SK-N-SH treated with all-trans-retinoic acid at 6 μM for 48 hours (cell line): Measurements from ENCODE around the gene CDC42BPG.

Experiments
- ATAC-seq: fragments of 200-7000 bp; cut with Tn5 transposase; 3 replicates; pipeline ENCODE4 v1.9.1; 2020; ENCODE audit warnings: mild to moderate bottlenecking, moderate library complexity
- ARNTL ChIP-seq: fragments of 450-650 bp; formaldehyde crosslinking; IDR thresholded peaks from 2 replicates; pipeline ENCODE4 v1.5.0; 2020; ENCODE audit warnings: low read depth, mild to moderate bottlenecking, moderate library complexity, borderline replicate concordance
- BACH2 ChIP-seq: fragments of 250-450 bp; sonication (Bioruptor Pico); IDR thresholded peaks from 2 replicates; pipeline ENCODE4 v1.9.0; 2021; ENCODE audit warnings: mild to moderate bottlenecking, borderline replicate concordance
- CREB5 ChIP-seq: fragments of 250-450 bp; sonication (Bioruptor Pico); IDR thresholded peaks from 2 replicates; pipeline ENCODE4 v1.5.1; 2020; ENCODE audit warnings: low read depth, mild to moderate bottlenecking, moderate library complexity
- CSDC2 ChIP-seq: fragments of 250-450 bp; sonication (Bioruptor Pico); IDR thresholded peaks from 2 replicates; pipeline ENCODE4 v1.5.0; 2020; ENCODE audit warnings: mild to moderate bottlenecking, moderate library complexity
- CSRNP3 ChIP-seq: fragments of 250-450 bp; sonication (Bioruptor Pico); IDR thresholded peaks from 2 replicates; pipeline ENCODE4 v1.5.1; 2021; ENCODE audit warnings: mild to moderate bottlenecking, moderate library complexity
- GLIS3 ChIP-seq: fragments of 250-450 bp; sonication (Bioruptor Pico); IDR thresholded peaks from 2 replicates; pipeline ENCODE4 v1.5.0; 2020; ENCODE audit warnings: mild to moderate bottlenecking, moderate library complexity
- ISL1 ChIP-seq: fragments of 250-450 bp; sonication (Bioruptor Pico); IDR thresholded peaks from 2 replicates; pipeline ENCODE4 v2.1.2; 2022; ENCODE audit warnings: mild to moderate bottlenecking, moderate library complexity
- OSR1 ChIP-seq: fragments of 250-450 bp; sonication (Bioruptor Pico); IDR thresholded peaks from 2 replicates; pipeline ENCODE4 v1.8.0; 2022; ENCODE audit warnings: moderate library complexity, mild to moderate bottlenecking, inconsistent platforms
- PATZ1 ChIP-seq: fragments of 250-450 bp; sonication (Bioruptor Pico); IDR thresholded peaks from 2 replicates; pipeline ENCODE4 v1.8.0; 2020; ENCODE audit warnings: mild to moderate bottlenecking, moderate library complexity, borderline replicate concordance
- POU6F1 ChIP-seq: fragments of 250-450 bp; sonication (Bioruptor Pico); IDR thresholded peaks from 2 replicates; pipeline ENCODE4 v1.8.0; 2021; ENCODE audit warnings: low read depth, mild to moderate bottlenecking, moderate library complexity, borderline replicate concordance
- PPARA ChIP-seq: fragments of 250-450 bp; sonication (Bioruptor Pico); IDR thresholded peaks from 2 replicates; pipeline ENCODE4 v1.5.0; 2020; ENCODE audit warnings: mild to moderate bottlenecking, borderline replicate concordance
- RARB ChIP-seq: fragments of 250-450 bp; sonication (Bioruptor Pico); IDR thresholded peaks from 2 replicates; pipeline ENCODE4 v1.8.0; 2021; ENCODE audit warnings: mild to moderate bottlenecking, moderate library complexity
- SNAI2 ChIP-seq: fragments of 250-450 bp; sonication (Bioruptor Pico); IDR thresholded peaks from 2 replicates; pipeline ENCODE4 v1.5.0; 2020; ENCODE audit warnings: mild to moderate bottlenecking, moderate library complexity
- TCF4 ChIP-seq: fragments of 250-450 bp; sonication (Bioruptor Pico); IDR thresholded peaks from 2 replicates; pipeline ENCODE4 v1.8.0; 2021; ENCODE audit warnings: mild to moderate bottlenecking, moderate library complexity, borderline replicate concordance
- TSHZ2 ChIP-seq: fragments of 250-450 bp; sonication (Bioruptor Pico); IDR thresholded peaks from 2 replicates; pipeline ENCODE4 v1.5.0; 2020; ENCODE audit warnings: mild to moderate bottlenecking, moderate library complexity
- ZC3H10 ChIP-seq: fragments of 250-450 bp; sonication (Bioruptor Pico); IDR thresholded peaks from 2 replicates; pipeline ENCODE4 v1.5.1; 2021; ENCODE audit warnings: mild to moderate bottlenecking, moderate library complexity
- ZFP3 ChIP-seq: fragments of 250-450 bp; sonication (Bioruptor Pico); IDR thresholded peaks from 2 replicates; pipeline ENCODE4 v1.5.0; 2020; ENCODE audit warnings: mild to moderate bottlenecking, moderate library complexity
- ZFP30 ChIP-seq: fragments of 450-650 bp; formaldehyde crosslinking; IDR thresholded peaks from 2 replicates; pipeline ENCODE4 v1.5.0; 2022; ENCODE audit warnings: mild to moderate bottlenecking, moderate library complexity
- ZNF565 ChIP-seq: fragments of 450-650 bp; formaldehyde crosslinking; conservative IDR thresholded peaks from 2 replicates; pipeline ENCODE4 v1.5.0; 2020; ENCODE audit warnings: low read depth, mild to moderate bottlenecking, moderate library complexity

The CDC42BPG gene

GRCh38 chr11:64890522-64890939 is 46.1 kb upstream of the CDC42BPG start (continued):
- no peak for TF ChIP-seq CREB5 (CRISPR knock-in tag)
- TF ChIP-seq PATZ1 (CRISPR knock-in tag): no peak
- TF ChIP-seq RARB (CRISPR knock-in tag): no peak

DNA sequence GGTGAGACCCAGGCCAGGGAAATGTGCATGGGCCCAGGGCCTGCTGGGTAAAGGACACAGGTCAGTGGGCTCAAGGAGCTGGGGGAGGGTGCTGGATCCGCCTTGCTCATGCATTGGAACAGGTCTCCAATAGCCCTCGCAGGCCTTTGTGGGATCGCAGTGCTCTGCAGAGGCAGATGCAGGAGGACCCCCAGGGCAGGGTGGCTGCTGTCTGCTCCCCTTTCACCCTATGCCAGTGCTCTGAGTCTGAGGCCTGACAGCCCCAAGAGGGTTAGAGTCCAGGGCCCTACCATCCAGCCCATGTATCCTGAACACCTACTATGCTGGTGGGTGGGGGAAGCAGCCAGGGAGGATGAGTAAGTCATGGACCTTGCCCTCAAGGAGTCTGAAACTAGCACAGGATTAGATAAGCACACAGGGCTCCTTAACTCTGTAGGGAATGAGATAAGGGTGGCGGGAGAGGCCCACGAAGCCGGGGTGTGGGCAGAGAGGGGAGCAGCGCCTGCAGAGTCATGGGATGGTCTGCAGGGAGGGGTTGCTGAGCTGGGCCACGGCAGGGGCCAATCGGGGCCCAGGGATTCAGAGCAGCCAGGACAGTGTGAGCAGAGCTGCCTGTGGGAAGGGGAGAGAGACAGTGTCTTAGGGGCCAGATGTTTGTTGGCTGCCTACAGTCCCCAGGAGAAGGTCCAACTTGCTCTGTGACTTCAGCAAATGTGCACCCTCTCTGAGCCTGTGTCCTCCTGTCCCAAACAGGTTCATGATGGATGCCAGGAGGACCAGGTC is 44.5 kb upstream of the CDC42BPG start:
- no peak for ATAC-seq
- TF ChIP-seq ISL1 (CRISPR knock-in tag) (no peak), ZNF565 (no peak), OSR1 (CRISPR knock-in tag) (no peak), PATZ1 (CRISPR knock-in tag) (no peak), CSDC2 (CRISPR knock-in tag) (no peak), ZFP3 (CRISPR knock-in tag) (no peak), POU6F1 (CRISPR knock-in tag) (no peak), SNAI2 (CRISPR knock-in tag) (no peak), ZC3H10 (no peak), ZFP30 (CRISPR knock-in tag) (no peak), PPARA (no peak), CSRNP3 (CRISPR knock-in tag) (no peak), BACH2 (no peak), TCF4 (CRISPR knock-in tag) (no peak), GLIS3 (no peak), RARB (CRISPR knock-in tag) (no peak), TSHZ2 (no peak), ARNTL (CRISPR knock-in tag) (no peak)
- TF ChIP-seq, all 23 proteins: peak for 0

DNA sequence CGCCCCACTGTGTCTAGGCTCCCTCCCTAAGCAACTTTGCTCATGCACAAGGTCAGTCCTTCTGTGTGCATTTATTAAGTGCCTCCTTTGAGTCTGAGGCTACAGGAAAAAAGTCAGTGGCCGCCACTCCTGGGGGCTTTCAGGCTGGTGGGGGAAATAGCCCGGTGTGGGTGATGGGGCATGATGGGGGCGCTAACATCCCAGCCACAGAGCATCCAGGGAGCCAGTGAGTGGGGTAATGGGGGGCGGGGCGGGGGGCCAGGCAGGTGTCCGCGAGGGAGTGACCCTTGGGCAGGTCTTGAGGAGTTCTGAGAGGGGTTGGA is 43.9 kb upstream of the CDC42BPG start:
- TF ChIP-seq PPARA: no peak
- TF ChIP-seq CREB5 (CRISPR knock-in tag): no peak
- no peak for TF ChIP-seq ZFP3 (CRISPR knock-in tag)
- TF ChIP-seq ZFP30 (CRISPR knock-in tag): no peak
- TF ChIP-seq TCF4 (CRISPR knock-in tag): no peak
- ATAC-seq: no peak
